K562 (cell line): Measurements from ENCODE around the gene GCSH. TPM values are rescaled to one million over a fixed set of nuclear protein-coding genes. Genes with fewer than 3 reads are reported as not detected.

ENCODE experiments used
- BDP1 ChIP-seq: IDR thresholded peaks from 3 replicates; pipeline ENCODE4 v1.6.1; 2011; ENCODE audit not compliant: insufficient read length, insufficient read depth
- CBX8 ChIP-seq: fragments of 200-600 bp; sonication (generic); IDR thresholded peaks from 2 replicates; pipeline ENCODE4 v1.6.1; 2012; ENCODE audit warnings: borderline replicate concordance, mixed run types, low read depth, mild to moderate bottlenecking, moderate library complexity, mixed read lengths, low read length, control low read depth, inconsistent platforms; ENCODE audit not compliant: poor library complexity, severe bottlenecking; ENCODE audit errors: extremely low read depth
- DACH1 ChIP-seq: fragments of 450-650 bp; IDR thresholded peaks from 2 replicates; pipeline ENCODE4 v1.6.1; 2018; ENCODE audit not compliant: partially characterized antibody
- ETV5 ChIP-seq: sonication (generic); formaldehyde crosslinking; IDR thresholded peaks from 2 replicates; pipeline ENCODE4 v1.4.0; 2020; ENCODE audit warnings: low read depth, mild to moderate bottlenecking, missing genetic modification reagents
- FOXP1 ChIP-seq: sonication (generic); formaldehyde crosslinking; IDR thresholded peaks from 2 replicates; pipeline ENCODE4 v1.8.0; 2022; ENCODE audit warnings: mild to moderate bottlenecking, missing genetic modification reagents
- GATAD2A ChIP-seq: fragments of 450-650 bp; IDR thresholded peaks from 2 replicates; pipeline ENCODE4 v1.6.1; 2017
- JUND ChIP-seq, 2 experiments: IDR thresholded peaks; 2 replicates in 1 of 2; 3 replicates in 1 of 2; pipeline ENCODE4 v1.6.1; 2011; ENCODE audit warnings: borderline replicate concordance in 2 of 2, low read depth in 2 of 2, low read length in 2 of 2, improper control_type of control experiment in 1 of 2, missing biosample characterization in 1 of 2, missing genetic modification characterization in 1 of 2, missing genetic modification reagents in 1 of 2
- RAD21 ChIP-seq, 2 experiments: fragments of 250-450 bp in 1 of 2; fragments of 450-650 bp in 1 of 2; sonication (Bioruptor Pico) in 1 of 2; formaldehyde crosslinking in 1 of 2; IDR thresholded peaks in 1 of 2; conservative IDR thresholded peaks in 1 of 2; 2 replicates each; pipeline versions ENCODE4 v1.4.0 to v1.8.0; 2020 to 2022; ENCODE audit warnings: mild to moderate bottlenecking in 2 of 2, moderate library complexity in 1 of 2
- RFX7 ChIP-seq: fragments of 250-450 bp; sonication (Bioruptor Pico); IDR thresholded peaks from 2 replicates; pipeline ENCODE4 v1.5.1; 2021; ENCODE audit warnings: mild to moderate bottlenecking
- RUNX1 ChIP-seq: sonication (generic); IDR thresholded peaks from 2 replicates; pipeline ENCODE4 v1.6.1; 2016; ENCODE audit warnings: antibody characterized with exemption, low read depth
- STAT5A ChIP-seq: IDR thresholded peaks from 2 replicates; pipeline ENCODE4 v1.6.1; 2012; ENCODE audit warnings: low read length, inconsistent platforms, borderline replicate concordance
- ZNF696 ChIP-seq: fragments of 250-450 bp; sonication (Bioruptor Pico); conservative IDR thresholded peaks from 2 replicates; pipeline ENCODE4 v1.4.0; 2020; ENCODE audit warnings: mild to moderate bottlenecking, moderate library complexity
- ZSCAN32 ChIP-seq: fragments of 450-650 bp; formaldehyde crosslinking; IDR thresholded peaks from 2 replicates; pipeline ENCODE4 v1.4.0; 2020; ENCODE audit warnings: mild to moderate bottlenecking, moderate library complexity
- polyA plus RNA-seq, 8 experiments: library from polyadenylated mRNA; depleted of rRNA in 4 of 8; stranded (reverse) in 5 of 8; unstranded in 3 of 8; fragments of >200 nt; fragmentation: Nextera tagmentation in 2 of 8; fragmentation: Illumina TruSeq in 1 of 8; extraction: Ambion mirVana in 2 of 8; extraction: Trizol in 1 of 8; gene quantifications; 2 replicates each; pipeline versions ENCODE4 v1.2.1 to v1.2.3, GENCODE V29; 2011 to 2014; ENCODE audit warnings: inconsistent platforms in 1 of 8, missing spikeins in 1 of 8
- total RNA-seq, 7 experiments: library from RNA; depleted of rRNA in 6 of 7; stranded (reverse); fragments of >200 nt in 6 of 7; fragmentation: Illumina TruSeq in 2 of 7; extraction: Trizol in 2 of 7; gene quantifications; 2 replicates each; pipeline versions ENCODE4 v1.2.1 to v1.2.3, GENCODE V29; 2011 to 2021; ENCODE audit warnings: low replicate concordance in 1 of 7
- TF ChIP-seq, protein P1 (sequence below): fragments of 450-650 bp; IDR thresholded peaks from 2 replicates; pipeline ENCODE4 v1.7.1; 2018; ENCODE audit warnings: mild to moderate bottlenecking, low read depth; ENCODE audit not compliant: partially characterized antibody
- TF ChIP-seq, protein P2 (sequence below): fragments of 250-450 bp; sonication (Bioruptor Pico); IDR thresholded peaks from 2 replicates; pipeline ENCODE4 v1.8.0; 2022; ENCODE audit warnings: inconsistent platforms
- TF ChIP-seq, protein P3 (sequence below): sonication (generic); IDR thresholded peaks from 2 replicates; pipeline ENCODE4 v1.6.1; 2016
- TF ChIP-seq, protein P4 (sequence below): fragments of 450-650 bp; formaldehyde crosslinking; IDR thresholded peaks from 2 replicates; pipeline ENCODE4 v1.4.0; 2020; ENCODE audit warnings: mild to moderate bottlenecking, mixed read lengths
- TF ChIP-seq, protein P5 (sequence below): fragments of 250-450 bp; sonication (Bioruptor Pico); IDR thresholded peaks from 2 replicates; pipeline ENCODE4 v1.8.0; 2021; ENCODE audit warnings: moderate library complexity, mild to moderate bottlenecking, inconsistent platforms

GCSH gene
- total and polyA plus RNA-seq, 9 of the 15 experiments (the other 6 are each of a cell fraction or from before 2014, with no cell fraction given): 35.0 to 121 (median 89.0) TPM

DNA sequence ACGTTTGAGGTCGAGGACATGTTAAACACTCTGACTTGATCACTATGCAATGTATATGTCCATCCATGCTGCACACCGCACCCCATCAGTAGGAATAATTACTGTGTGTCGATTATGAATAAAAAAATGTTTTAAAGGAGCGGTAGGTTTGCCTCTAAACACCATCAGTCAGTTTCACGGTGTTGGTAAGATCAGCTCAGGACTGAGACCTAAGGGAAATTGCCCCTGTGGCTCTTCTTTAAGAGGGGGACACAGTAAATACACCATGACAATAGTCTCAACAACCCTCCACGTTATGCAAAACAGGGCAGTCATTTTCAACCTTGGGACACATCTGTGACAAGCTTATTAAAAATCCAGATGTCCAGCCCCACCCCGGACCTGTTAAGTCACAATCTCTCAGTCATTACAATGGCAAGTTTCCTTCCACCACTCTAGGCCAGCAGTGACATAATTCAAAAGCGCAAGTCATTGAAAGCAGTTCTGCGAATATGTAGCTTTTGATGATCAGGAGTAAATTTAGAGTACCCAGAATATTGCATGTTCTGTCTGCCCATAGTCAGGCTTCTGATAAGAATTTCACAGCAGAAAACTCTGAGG, 59.3 kb downstream of the GCSH start (continued):
- TF ChIP-seq RAD21 (CRISPR knock-in tag; conservative IDR thresholded peaks at IDR 0.05 in 1 of 2, IDR thresholded peaks at IDR 0.05 in 1 of 2): no peak
- TF ChIP-seq RFX7: no peak
- no peak for TF ChIP-seq GATAD2A
- TF ChIP-seq DACH1: no peak
- TF ChIP-seq, protein P1, sequence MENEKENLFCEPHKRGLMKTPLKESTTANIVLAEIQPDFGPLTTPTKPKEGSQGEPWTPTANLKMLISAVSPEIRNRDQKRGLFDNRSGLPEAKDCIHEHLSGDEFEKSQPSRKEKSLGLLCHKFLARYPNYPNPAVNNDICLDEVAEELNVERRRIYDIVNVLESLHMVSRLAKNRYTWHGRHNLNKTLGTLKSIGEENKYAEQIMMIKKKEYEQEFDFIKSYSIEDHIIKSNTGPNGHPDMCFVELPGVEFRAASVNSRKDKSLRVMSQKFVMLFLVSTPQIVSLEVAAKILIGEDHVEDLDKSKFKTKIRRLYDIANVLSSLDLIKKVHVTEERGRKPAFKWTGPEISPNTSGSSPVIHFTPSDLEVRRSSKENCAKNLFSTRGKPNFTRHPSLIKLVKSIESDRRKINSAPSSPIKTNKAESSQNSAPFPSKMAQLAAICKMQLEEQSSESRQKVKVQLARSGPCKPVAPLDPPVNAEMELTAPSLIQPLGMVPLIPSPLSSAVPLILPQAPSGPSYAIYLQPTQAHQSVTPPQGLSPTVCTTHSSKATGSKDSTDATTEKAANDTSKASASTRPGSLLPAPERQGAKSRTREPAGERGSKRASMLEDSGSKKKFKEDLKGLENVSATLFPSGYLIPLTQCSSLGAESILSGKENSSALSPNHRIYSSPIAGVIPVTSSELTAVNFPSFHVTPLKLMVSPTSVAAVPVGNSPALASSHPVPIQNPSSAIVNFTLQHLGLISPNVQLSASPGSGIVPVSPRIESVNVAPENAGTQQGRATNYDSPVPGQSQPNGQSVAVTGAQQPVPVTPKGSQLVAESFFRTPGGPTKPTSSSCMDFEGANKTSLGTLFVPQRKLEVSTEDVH: no peak
- TF ChIP-seq JUND (IDR thresholded peaks at IDR 0.05; ENCODE audit: borderline replicate concordance, low read depth, low read length): no peak
- TF ChIP-seq JUND (tag; IDR thresholded peaks at IDR 0.05; ENCODE audit: borderline replicate concordance, low read depth, low read length): no peak
- peak; percentile 7; the same call in 1 of the 2 replicates for TF ChIP-seq ETV5 (CRISPR knock-in tag)
- TF ChIP-seq, protein P2, sequence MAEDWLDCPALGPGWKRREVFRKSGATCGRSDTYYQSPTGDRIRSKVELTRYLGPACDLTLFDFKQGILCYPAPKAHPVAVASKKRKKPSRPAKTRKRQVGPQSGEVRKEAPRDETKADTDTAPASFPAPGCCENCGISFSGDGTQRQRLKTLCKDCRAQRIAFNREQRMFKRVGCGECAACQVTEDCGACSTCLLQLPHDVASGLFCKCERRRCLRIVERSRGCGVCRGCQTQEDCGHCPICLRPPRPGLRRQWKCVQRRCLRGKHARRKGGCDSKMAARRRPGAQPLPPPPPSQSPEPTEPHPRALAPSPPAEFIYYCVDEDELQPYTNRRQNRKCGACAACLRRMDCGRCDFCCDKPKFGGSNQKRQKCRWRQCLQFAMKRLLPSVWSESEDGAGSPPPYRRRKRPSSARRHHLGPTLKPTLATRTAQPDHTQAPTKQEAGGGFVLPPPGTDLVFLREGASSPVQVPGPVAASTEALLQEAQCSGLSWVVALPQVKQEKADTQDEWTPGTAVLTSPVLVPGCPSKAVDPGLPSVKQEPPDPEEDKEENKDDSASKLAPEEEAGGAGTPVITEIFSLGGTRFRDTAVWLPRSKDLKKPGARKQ (CRISPR knock-in tag): no peak
- TF ChIP-seq BDP1: no peak
- no peak for TF ChIP-seq RUNX1
- no peak for TF ChIP-seq ZNF696 (CRISPR knock-in tag)
- TF ChIP-seq STAT5A: peak; percentile 33; the same call in 1 of the 2 replicates
- no peak for TF ChIP-seq CBX8
- TF ChIP-seq, protein P3, sequence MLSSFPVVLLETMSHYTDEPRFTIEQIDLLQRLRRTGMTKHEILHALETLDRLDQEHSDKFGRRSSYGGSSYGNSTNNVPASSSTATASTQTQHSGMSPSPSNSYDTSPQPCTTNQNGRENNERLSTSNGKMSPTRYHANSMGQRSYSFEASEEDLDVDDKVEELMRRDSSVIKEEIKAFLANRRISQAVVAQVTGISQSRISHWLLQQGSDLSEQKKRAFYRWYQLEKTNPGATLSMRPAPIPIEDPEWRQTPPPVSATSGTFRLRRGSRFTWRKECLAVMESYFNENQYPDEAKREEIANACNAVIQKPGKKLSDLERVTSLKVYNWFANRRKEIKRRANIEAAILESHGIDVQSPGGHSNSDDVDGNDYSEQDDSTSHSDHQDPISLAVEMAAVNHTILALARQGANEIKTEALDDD: no peak
- TF ChIP-seq, protein P4, sequence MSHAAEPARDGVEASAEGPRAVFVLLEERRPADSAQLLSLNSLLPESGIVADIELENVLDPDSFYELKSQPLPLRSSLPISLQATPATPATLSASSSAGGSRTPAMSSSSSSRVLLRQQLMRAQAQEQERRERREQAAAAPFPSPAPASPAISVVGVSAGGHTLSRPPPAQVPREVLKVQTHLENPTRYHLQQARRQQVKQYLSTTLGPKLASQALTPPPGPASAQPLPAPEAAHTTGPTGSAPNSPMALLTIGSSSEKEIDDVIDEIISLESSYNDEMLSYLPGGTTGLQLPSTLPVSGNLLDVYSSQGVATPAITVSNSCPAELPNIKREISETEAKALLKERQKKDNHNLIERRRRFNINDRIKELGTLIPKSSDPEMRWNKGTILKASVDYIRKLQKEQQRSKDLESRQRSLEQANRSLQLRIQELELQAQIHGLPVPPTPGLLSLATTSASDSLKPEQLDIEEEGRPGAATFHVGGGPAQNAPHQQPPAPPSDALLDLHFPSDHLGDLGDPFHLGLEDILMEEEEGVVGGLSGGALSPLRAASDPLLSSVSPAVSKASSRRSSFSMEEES (CRISPR knock-in tag): no peak
- TF ChIP-seq ZSCAN32: no peak
- TF ChIP-seq, protein P5, sequence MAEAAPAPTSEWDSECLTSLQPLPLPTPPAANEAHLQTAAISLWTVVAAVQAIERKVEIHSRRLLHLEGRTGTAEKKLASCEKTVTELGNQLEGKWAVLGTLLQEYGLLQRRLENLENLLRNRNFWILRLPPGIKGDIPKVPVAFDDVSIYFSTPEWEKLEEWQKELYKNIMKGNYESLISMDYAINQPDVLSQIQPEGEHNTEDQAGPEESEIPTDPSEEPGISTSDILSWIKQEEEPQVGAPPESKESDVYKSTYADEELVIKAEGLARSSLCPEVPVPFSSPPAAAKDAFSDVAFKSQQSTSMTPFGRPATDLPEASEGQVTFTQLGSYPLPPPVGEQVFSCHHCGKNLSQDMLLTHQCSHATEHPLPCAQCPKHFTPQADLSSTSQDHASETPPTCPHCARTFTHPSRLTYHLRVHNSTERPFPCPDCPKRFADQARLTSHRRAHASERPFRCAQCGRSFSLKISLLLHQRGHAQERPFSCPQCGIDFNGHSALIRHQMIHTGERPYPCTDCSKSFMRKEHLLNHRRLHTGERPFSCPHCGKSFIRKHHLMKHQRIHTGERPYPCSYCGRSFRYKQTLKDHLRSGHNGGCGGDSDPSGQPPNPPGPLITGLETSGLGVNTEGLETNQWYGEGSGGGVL (CRISPR knock-in tag): no peak
- TF ChIP-seq FOXP1 (CRISPR knock-in tag): 0 out of 2 replicates have a peak, but pooled peaks have one; percentile 21
